Raji (cell line): ENCODE data around the gene OR52A5.

Experiments
- POLR2A ChIP-seq: IDR thresholded peaks from 2 replicates; pipeline ENCODE4 v1.6.1; 2011; ENCODE audit warnings: low read depth, low read length, control low read depth; ENCODE audit not compliant: insufficient read depth

OR52A5 gene

DNA sequence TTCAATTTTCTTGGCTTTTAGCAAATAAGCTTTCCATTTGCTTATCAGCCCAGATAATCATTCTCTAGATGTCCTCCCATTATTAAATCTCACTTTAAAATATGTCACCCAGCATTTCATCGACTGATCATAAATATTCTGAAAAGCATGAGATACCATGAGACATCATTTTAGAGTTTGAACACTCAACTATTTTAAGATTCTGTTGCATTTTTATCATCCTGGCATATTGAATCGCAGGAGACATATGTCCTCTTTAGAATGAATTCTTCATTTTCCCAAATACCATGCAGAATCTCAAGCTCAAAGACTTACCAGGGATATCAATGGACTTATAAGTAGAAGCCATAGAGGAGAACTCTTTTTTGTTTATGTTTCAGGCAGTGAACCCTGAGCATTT, at the start of gene OR52A5:
OR52A5 (minus strand) TSS at position 361 of the 400 bp plus-strand sequence. CDS start 5,714 bp downstream, outside the sequence.
- TF ChIP-seq POLR2A = no peak

DNA sequence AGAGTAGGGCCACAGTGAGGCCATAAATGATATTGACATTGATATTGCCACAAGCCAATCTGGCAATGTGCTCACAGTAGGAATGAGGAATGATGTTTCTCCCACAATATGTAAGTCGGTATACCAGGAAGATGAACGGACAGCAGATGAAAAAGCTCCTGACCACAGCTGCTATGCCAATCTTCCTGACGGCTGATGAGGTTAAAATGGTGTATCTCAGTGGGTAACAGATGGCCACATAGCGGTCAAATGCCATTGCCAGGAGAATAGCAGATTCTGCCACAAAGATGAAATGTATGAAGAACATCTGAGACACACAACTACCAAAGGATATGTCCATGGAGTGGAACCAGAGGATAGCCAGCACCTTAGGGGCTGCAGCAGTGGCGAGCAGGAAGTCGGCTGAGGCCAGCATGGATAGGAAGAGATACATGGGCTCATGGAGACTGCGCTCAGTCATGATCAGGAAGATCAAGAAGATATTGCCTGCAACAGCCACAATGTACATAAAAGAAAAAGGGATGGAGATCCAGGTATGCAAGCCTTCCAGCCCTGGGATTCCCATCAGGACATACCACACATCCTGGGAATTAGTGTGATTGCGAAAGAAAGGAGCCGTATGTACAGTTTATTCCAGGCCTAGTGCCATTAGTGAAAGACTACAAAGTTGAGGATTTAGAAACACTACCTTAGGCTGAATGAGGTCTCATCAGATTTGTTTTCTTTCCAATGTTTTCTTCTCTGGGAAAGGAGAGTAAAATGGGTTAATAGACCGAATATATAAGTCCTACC, 40.1 kb upstream of the OR52A5 start:
- no peak for TF ChIP-seq POLR2A

DNA sequence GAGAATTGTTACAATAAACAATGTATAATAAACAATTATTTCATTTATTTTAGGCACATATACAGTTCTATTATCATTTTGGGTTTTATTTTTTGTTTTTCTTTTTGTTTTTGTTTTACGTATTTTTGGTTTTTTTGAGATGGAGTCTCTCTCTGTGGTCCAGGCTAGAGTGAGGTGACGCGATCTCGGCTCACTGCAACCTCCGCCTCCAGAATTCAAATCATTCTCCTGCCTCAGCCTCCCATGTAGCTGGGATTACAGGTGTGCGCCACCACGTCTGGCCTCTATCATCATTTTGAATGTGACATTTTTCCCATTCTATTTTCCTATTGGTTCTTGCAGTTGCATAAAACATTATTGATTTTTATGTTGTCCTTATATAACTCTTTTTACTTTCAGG, 36.8 kb upstream of the OR52A5 start:
- no peak for TF ChIP-seq POLR2A

DNA sequence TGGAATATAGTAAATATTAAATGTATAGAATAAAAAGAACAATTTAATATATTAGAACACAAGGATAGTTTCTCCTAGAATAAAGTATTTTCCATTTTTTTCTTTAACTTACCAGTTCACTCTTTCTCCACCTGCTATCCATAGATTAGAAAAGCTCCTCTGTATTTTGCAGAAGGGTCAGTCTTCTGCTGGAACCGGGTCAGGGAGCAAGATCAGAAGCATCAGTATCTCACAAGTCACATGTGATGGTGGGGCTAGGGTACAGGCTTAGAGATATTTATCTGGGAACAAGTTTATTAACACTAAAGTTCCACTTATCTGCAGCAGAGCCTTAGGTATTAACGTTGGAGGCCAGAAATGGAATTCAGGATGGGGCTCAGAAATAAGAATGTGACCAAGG, 33.7 kb upstream of the OR52A5 start:
- no peak for TF ChIP-seq POLR2A

DNA sequence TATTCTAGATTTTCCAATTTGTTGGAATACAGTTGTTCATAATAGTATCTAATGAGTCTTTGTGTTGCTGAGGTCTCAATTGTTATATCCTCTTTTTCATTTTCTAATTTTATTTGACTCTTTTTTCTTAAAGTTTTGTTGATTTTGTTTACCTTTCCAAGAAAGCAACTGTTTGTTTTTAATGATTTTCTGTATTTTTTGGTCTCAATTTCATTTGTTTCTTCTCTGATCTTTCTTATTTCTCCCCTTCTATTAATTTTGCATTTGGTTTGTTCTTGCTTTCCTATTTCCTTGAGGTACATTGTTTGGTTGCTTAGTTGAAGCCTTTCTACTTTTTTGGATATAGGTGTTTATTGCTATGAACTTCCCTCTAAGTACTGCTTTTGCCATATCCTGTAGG, 21.6 kb upstream of the OR52A5 start:
- TF ChIP-seq POLR2A = no peak

DNA sequence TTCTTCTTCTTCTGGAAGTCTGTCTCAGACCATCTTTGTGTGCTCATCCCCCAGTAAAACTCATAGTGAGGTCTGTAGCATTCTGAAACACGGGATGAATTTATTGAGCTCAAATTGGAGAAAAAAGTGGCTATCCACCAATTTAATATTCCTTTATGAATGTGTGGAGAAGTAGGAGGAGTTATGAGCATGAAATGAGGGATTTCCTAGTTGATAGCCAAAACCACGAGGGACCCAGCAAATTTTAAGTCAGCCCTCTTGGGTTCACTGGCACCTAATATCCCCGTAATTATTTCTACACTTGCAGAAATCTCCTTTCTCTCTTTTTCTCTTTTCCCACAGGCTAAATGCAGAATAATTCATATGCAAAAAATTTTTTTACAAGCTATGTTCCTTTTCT, 16.5 kb upstream of the OR52A5 start, which contains the start of gene OR52A1:
OR52A1 (minus strand) TSS at position 101 of the 400 bp plus-strand sequence. CDS start 2,388 bp downstream, outside the sequence.
- TF ChIP-seq POLR2A = no peak

DNA sequence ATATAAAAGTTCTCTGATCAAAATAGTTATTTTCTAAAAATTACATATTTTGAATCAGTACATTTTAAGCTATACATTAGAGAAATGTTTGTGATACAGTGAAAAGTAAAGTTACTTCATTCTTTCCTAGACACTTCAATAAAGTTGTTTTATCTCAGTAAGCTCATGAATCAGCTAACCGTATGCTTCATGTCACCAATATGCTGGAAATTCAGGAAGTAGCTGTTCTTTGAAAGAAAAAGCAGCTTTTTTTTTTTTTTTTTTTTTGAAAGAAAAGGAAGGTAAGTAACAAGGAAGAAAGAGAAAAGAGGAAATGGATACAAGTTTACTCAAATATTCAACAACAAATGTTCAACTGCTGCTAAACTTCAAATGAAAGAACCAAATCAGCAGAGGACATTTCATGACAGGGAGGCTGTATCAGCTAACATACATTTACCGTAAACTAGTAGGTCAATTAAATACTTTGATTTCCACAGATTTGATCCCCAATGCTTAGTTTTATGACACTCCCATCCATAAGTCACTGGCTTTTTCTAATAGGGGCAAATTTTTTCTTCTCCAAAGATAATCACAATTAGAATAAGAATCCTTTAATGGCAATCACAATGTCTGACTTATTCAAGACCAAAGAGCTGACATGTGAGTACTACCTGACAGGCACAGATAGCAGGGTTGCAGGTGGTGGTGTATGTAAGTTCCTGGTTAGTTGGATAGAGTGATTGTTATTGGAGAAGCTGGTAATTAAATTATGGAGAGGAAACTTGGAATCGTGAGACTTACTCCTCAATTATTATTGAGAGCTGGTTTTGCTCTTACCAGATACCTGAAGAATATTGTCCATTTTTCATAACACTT, 15.6 kb upstream of the OR52A5 start:
- no peak for TF ChIP-seq POLR2A

DNA sequence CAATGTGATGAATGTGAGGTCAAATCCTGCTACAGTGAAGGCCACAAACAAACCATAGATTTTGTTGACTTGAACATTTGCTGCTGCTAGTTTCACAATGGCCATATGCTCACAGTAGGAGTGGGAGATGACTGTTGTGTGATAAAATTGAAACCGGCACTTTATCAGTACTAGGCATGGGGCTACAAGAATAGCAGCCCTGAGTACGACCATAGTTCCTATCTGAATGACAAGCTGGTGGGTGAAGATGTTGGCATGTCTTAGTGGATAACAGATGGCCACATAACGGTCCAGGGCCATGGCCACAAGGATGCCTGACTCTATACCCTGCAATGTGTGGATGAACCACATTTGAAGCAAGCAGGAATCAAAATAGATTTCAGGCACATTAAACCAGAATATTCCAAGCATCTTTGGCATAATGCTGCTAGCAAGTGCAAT, 13.6 kb upstream of the OR52A5 start:
- TF ChIP-seq POLR2A = no peak

DNA sequence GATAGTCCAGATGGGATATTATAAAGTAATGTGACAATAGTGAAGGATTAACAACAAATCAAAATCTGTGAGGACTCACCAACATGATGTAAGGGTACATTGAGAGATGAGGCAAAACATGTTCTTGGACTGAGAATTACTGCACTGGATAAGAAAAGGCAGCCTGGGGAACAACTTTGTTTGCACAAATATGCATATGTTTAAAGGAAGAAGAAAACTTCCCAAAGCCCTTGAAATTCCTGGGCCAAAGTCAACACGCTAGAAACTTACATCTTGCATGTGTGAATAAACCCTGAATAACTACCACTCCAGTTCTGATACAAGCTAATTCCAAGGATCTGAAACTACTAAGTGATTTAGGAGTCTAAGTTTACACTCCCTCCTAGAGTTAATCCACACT, 1.1 kb downstream of the OR52A5 start:
- no peak for TF ChIP-seq POLR2A

DNA sequence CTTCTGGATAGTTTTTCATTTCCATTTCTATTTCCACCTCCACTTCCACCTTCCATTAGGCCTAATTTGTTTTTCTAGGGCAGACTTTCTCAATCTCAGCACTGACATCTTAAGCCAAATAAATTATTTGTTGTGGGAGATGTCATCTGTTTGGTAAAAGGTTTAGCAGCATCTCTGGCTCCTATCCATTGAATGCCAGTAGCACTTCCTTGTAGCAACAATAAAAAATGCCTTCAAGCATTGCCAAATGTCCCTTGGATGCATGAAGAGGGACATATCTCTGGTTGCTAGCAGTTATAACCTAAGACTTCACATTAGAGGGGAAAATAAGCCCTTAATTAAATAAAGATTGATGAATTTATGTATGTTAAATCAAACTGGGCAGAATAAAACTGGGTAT, 1.9 kb downstream of the OR52A5 start:
- no peak for TF ChIP-seq POLR2A

DNA sequence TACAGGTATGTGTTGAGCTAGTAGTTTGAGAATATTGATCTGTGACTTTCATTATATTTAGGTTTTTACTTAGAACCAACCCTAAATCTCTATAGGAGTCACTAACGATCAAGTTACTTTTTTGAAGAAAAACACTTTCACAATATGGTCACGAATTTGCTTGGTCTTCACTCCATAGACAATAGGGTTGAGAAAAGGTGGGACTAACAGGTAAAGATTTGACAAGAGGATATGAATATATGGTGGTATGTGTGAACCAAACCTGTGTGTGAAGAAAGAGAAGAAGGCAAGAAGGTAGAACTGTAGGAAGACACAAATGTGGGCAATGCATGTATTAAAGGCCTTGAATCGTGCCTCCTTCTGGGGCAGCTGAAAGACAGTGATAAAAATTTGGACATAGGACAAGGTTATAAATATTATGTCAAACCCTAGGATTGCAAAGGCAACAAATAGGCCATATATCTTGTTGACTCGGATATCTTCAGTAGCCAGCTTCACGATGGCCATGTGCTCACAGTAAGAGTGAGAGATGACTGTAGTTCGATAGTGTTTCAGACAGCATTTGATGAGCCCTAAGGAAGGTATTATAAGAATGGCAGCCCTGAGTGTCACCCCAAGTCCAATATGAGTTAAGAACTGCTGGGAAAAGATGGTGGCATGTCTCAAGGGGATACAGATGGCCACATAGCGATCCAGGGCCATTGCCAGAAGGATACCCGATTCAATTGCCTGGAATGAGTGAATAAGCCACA, 6.4 kb downstream of the OR52A5 start:
- TF ChIP-seq POLR2A = no peak

DNA sequence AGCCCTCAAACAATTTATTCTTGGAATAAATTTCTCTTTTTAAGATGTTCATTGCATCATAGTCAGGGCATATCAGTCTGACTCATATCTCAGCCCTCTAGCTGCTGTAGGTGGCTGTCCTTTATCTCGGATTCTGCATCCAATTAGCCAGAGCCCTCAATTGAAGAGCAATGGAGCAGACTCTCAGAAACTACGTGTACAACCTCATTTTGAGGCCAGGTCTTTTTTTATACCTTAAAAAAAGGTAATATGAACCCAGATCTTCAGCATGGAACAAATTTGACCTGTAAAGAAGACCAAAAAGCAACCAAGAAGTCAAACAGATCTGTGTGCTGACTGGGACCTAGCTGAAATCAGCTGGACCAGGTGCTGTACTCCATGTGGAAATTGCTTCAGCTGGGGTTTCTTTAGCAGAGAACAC, 8.7 kb downstream of the OR52A5 start:
- no peak for TF ChIP-seq POLR2A

DNA sequence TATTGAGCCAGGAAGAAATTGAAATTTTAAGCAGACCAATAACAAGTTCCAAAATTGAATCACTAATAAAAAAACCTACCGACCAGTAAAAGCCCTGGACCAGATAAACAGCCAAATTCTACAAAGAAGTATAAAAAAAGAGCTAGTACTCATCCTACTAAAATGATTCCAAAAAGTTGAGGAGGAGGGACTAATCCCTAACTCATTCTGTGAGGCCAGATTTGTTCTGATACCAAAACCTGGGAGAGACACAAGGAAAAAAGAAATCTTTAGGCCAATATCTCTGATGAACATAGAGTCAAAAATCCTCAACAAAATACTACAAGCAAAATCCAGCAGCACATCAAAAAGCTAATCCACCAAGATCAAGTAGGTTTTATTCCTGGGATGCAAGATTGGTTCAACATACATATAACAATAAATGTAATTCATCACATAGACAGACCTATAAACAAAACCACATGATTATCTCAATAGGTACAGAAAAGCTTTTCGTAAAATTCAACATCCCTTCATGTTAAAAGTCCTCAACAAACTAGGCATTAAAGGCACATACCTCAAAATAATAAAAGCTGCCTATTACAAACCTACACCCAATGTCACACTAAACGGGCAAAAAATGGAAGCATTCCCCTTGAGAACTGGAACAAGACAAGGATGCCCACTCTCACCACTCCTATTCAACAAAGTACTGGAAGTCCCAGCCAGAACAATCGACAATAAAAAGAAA, 13.1 kb downstream of the OR52A5 start:
- no peak for TF ChIP-seq POLR2A

DNA sequence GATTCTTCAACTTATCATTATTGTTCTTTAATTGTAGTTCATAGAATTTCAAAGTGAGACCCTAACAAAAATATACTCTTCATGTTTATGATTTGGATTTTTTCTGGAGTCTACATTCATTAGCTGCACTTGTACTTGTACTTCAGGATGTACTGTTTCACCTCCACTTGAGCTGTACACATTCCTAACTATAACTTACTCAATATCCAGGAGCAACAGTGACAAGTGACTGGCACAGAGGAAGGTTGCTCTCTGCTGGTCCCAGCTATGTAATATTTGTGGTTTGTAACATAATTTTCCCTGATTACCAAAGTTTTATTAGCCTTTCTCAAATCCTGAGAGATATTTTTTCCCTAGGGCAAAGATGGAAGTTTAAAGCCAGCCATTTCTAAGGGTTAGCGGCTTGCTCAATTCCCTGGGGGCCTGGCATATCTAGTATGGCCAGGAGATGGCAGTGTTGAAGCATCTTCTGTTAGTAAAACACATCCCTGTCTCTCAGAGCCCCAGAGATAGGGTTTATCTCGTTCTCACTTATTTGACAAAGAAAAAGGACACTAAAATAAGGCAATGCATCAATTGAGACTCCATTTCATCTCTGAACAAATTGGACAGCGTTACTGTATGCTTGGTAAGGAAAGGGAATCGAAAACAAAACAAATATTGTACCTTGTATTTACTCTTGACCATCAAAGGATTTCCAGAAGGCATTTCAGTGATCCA, 14.2 kb downstream of the OR52A5 start:
- no peak for TF ChIP-seq POLR2A
